Tibial artery (tissue), 4 donors: Measurements from ENCODE around the gene MACROD2.

ENCODE experiments used
- DNase-seq, 2 donors: peaks; one replicate each; pipeline ENCODE4 v3.0.0-alpha.2; 2019
- H3K27ac ChIP-seq, 2 donors: fragments of 200-600 bp; sonication (generic) in 1 of 2; 1 replicate in 1 of 2; 2 replicates in 1 of 2; pipeline ENCODE4 v1.5.1; 2018 to 2019; ENCODE audit warnings: mild to moderate bottlenecking in 1 of 2
- H3K27me3 ChIP-seq, 2 donors: fragments of 200-600 bp; sonication (generic) in 1 of 2; one replicate each; pipeline versions ENCODE4 v1.5.1 to v1.6.0; 2016 to 2019
- H3K36me3 ChIP-seq, 3 donors: fragments of 200-600 bp; sonication (generic) in 2 of 3; one replicate each; pipeline ENCODE4 v1.5.1; 2016 to 2019; ENCODE audit warnings: mild to moderate bottlenecking in 2 of 3
- H3K4me1 ChIP-seq, 4 donors: fragments of 200-600 bp; sonication (generic) in 2 of 4; 1 replicate in 3 of 4; 2 replicates in 1 of 4; pipeline ENCODE4 v1.5.1; 2016 to 2019
- H3K4me3 ChIP-seq, 2 donors: fragments of 200-600 bp; sonication (generic) in 1 of 2; 1 replicate in 1 of 2; 2 replicates in 1 of 2; pipeline ENCODE4 v1.5.1; 2018 to 2019; ENCODE audit warnings: mild to moderate bottlenecking in 2 of 2
- H3K9me3 ChIP-seq, 3 donors: fragments of 200-600 bp; sonication (generic) in 1 of 3; one replicate each; pipeline ENCODE4 v1.5.1; 2016 to 2019
- intact Hi-C: fragments of 100-400 bp; cut with DNase I; formaldehyde crosslinking; loops from one replicate; pipeline ENCODE4 v1.15.0; 2023; ENCODE audit warnings: low total_unique reads
- TF ChIP-seq, protein P1 (sequence below), 2 experiments: fragments of 200-600 bp in 1 of 2; fragments of 450-650 bp in 1 of 2; IDR thresholded peaks; one replicate each; pipeline ENCODE4 v1.5.1; 2017 to 2019; ENCODE audit warnings: antibody characterized with exemption in 2 of 2, mild to moderate bottlenecking in 1 of 2, moderate library complexity in 1 of 2

Gene MACROD2

DNA sequence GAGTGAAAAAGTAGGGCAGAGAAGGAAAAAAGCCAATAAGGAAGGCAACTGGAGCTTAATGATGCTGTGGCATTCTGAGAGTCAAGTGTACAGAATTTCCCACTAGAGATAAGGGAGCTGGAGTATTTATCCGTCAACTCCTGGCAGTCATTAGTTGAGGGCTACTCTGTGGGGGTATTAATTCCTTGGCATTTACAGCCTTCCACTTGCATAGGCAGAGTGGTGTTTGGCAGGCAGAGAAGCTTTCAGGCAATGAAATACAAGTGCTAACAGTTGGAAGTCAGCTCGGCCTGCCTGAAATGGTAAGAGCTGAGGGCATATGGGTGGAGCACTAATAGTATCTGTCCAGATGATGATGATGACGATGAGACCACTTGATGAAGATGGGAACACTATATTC is 549.4 kb downstream of the MACROD2 start:
- H3K27ac ChIP-seq, result no peak overlapping the region
- no peaks in the 10 kb centered on the region for H3K9me3 ChIP-seq
- intact Hi-C loops, result no loop called here
- no peak overlapping the region for H3K4me3 ChIP-seq
- no peaks in the 10 kb centered on the region for H3K27me3 ChIP-seq
- TF ChIP-seq, protein P1, sequence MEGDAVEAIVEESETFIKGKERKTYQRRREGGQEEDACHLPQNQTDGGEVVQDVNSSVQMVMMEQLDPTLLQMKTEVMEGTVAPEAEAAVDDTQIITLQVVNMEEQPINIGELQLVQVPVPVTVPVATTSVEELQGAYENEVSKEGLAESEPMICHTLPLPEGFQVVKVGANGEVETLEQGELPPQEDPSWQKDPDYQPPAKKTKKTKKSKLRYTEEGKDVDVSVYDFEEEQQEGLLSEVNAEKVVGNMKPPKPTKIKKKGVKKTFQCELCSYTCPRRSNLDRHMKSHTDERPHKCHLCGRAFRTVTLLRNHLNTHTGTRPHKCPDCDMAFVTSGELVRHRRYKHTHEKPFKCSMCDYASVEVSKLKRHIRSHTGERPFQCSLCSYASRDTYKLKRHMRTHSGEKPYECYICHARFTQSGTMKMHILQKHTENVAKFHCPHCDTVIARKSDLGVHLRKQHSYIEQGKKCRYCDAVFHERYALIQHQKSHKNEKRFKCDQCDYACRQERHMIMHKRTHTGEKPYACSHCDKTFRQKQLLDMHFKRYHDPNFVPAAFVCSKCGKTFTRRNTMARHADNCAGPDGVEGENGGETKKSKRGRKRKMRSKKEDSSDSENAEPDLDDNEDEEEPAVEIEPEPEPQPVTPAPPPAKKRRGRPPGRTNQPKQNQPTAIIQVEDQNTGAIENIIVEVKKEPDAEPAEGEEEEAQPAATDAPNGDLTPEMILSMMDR (IDR thresholded peaks at IDR 0.05), result no peak
- no peaks in the 10 kb centered on the region for H3K36me3 ChIP-seq
- no peaks in the 10 kb centered on the region for H3K4me1 ChIP-seq
- DNase-seq, result no peak

DNA sequence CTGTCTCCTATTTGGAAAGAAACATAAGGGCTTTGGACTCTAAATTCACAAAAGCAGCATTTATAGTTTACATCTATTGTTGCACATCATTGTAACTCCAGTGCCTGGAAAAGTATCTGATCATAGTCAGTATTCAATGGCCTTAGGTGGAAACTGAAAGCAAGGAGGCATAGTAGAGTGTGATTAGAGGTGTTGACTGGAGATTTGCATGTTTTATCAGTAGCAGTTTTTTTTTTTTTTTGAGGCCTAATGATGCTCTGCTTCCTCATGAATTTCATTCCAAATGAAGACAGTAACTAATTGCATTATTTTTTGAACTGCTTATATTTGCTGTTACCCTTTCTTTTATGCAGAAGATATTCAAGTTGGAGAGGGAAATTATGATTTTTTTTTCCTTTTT is 555.3 kb downstream of the MACROD2 start:
- no peak for DNase-seq
- no peaks in the 10 kb centered on the region for H3K9me3 ChIP-seq
- H3K4me1 ChIP-seq, result no peaks in the 10 kb centered on the region
- no peak overlapping the region for H3K27ac ChIP-seq
- TF ChIP-seq, protein P1 (IDR thresholded peaks at IDR 0.05), result no peak
- intact Hi-C loops, result no loop called here
- H3K27me3 ChIP-seq, result no peaks in the 10 kb centered on the region
- no peak overlapping the region for H3K4me3 ChIP-seq
- no peaks in the 10 kb centered on the region for H3K36me3 ChIP-seq

DNA sequence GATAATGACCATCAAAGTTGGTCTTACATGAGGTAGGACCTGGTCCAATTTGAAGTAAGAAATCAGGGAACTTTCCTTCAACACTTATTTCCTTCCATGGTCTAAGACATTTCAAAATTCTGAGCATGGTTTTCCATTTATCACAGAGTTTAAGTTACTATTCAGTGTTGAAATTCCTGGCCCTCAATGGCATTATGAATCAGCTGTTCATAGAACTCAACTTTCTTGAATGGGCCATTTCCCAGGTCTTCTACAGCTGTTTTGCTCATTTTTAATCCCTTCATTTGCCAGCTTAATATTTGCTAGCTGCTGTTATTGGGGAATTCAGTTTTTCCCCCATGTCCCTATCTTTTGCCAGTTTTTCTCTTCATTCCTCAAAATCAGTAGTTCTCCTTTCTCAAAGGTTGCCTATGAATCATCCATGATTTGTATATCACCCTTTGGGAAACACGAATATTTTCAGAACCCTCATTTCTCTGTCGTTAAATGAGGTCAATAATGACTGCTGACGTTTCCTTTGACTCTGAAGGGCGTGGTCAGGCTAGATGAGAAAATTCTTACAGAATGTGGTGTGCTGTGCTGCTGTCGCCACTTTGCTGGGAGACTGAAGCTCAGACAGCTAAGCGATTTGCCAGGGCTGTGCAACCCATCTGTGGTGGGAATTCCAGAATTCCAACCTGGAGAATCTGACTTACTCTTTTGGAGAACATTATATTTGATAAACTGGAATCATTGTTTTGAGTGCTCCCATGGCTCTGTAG is 558.6 kb downstream of the MACROD2 start:
- intact Hi-C loops, result no loop called here
- H3K4me1 ChIP-seq, result no peaks in the 10 kb centered on the region
- H3K27me3 ChIP-seq, result no peaks in the 10 kb centered on the region
- H3K9me3 ChIP-seq, result no peaks in the 10 kb centered on the region
- no peak overlapping the region for H3K4me3 ChIP-seq
- H3K36me3 ChIP-seq, result no peaks in the 10 kb centered on the region
- TF ChIP-seq, protein P1 (IDR thresholded peaks at IDR 0.05), result no peak
- DNase-seq, result no peak
- no peak overlapping the region for H3K27ac ChIP-seq

DNA sequence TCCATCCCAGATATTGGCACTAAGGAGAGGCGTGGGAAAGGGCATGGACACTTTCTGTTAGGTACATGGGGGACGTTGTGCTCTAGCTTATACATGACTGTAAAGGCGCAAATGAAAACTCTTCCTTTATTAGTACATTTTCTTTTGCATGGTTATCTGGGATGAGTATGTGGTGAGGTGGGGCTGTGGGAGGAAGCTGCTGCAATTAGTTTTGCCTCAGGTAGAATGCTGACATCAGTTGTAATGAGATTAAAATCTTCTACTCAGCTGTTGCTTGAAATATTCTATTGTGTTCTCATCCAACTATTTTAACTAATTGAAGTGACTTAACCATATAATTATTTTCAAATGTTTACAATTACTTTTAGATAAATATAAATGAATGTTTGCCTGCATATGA is 560.4 kb downstream of the MACROD2 start:
- H3K9me3 ChIP-seq, result no peaks in the 10 kb centered on the region
- no peak overlapping the region for H3K27ac ChIP-seq
- TF ChIP-seq, protein P1 (IDR thresholded peaks at IDR 0.05), result no peak
- no peaks in the 10 kb centered on the region for H3K36me3 ChIP-seq
- H3K4me1 ChIP-seq, result no peaks in the 10 kb centered on the region
- intact Hi-C loops, result no loop called here
- no peak overlapping the region for H3K4me3 ChIP-seq
- no peaks in the 10 kb centered on the region for H3K27me3 ChIP-seq
- DNase-seq, result no peak

DNA sequence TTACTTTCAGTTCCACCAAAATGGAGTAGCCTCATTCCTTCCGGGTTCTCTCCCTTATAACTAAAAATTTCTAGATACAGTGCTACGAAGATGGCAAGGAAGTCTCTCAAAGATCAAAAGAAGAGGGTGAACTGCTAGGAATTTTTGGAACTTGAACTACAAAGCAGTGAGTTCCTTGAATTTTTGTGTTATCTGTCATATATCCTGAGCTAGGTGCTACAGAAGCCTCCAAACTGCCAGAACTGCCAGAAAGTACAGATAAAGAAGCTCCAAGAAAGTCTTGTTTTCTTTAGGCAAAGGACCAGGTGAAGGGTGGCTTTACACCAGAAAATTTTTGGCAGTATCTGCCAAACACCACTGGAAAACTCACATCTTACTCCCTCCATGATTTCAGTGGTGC is 560.9 kb downstream of the MACROD2 start:
- no peak overlapping the region for H3K4me3 ChIP-seq
- H3K4me1 ChIP-seq, result no peaks in the 10 kb centered on the region
- H3K27ac ChIP-seq, result no peak overlapping the region
- no peaks in the 10 kb centered on the region for H3K36me3 ChIP-seq
- intact Hi-C loops, result no loop called here
- DNase-seq, result no peak
- H3K27me3 ChIP-seq, result no peaks in the 10 kb centered on the region
- H3K9me3 ChIP-seq, result no peaks in the 10 kb centered on the region
- TF ChIP-seq, protein P1 (IDR thresholded peaks at IDR 0.05), result no peak
